SK-N-MC (cell line): ENCODE results near the gene CLNK.

ENCODE experiments used
- EZH2 ChIP-seq: fragments of 200-600 bp; sonication (generic); IDR thresholded peaks from one replicate; pipeline ENCODE4 v1.6.1; 2017; ENCODE audit warnings: antibody characterized with exemption
- POLR2AphosphoS5 ChIP-seq: IDR thresholded peaks from 2 replicates; pipeline ENCODE4 v1.6.1; 2012; ENCODE audit warnings: mild to moderate bottlenecking, low read depth, low read length, borderline replicate concordance

DNA sequence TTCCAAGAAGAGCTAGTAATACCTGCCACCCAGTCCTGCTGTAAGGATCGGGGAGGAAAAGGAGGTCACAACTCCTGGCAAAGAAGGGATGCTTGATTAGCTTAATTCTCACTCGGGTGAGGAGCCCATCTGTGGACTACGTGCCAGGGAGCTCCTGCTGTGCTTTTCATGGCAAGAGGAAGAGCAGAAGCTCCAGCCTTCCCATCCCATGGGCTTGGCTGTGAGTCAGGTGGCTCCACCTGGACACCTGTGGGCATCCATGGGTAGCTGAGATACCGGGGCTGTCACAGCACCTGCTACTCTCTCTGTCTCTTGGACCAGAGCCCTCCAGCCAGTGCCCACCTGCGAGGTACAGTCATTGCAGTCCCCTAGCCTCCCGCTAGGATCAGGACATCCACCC, 18.0 kb downstream of the CLNK start:
- no peak for TF ChIP-seq EZH2
- no peak for TF ChIP-seq POLR2AphosphoS5
